Endothelial cell of umbilical vein (primary cell): Measurements from ENCODE around the gene GFOD1. TPM values are rescaled to one million over a fixed set of nuclear protein-coding genes. Genes with fewer than 3 reads are reported as not detected.

Experiments used
- BruUV-seq: library from RNA; stranded (reverse); fragments of 400-500 nt; replicated peaks from 2 replicates; lab custom pipeline; 2021; lab: Mats Ljungman, UMichigan
- CTCF ChIA-PET: fragments of 300-600, 350-600 bp; sonication (Branson Sonifier 250); formaldehyde crosslinking; loops from one replicate; lab custom pipeline; 2021; ENCODE audit warnings: antibody characterized with exemption, inconsistent platforms; lab: Charles Lee
- POLR2A ChIA-PET: fragments of 300-600, 350-600 bp; sonication (Branson Sonifier 250); formaldehyde crosslinking; loops from one replicate; lab custom pipeline; 2021; ENCODE audit warnings: antibody characterized with exemption, inconsistent platforms; lab: Charles Lee
- DNase-seq: peaks from one replicate; pipeline ENCODE4 v3.0.0-alpha.2; 2011; ENCODE audit warnings: low read depth, low spot score
- FAIRE-seq: peaks from 2 replicates; lab custom pipeline; 2011; peaks lifted over from hg19 to GRCh38; lab: Jason Lieb, UNC
- H2AFZ ChIP-seq: 2 replicates; pipeline ENCODE4 v1.6.0; 2012; ENCODE audit warnings: low read depth, low read length, control low read depth, inconsistent platforms
- H3K27ac ChIP-seq: 2 replicates; pipeline ENCODE4 v1.5.1; 2011; ENCODE audit warnings: low read depth, mild to moderate bottlenecking, control low read depth, low read length, moderate library complexity; ENCODE audit not compliant: insufficient read depth
- H3K27me3 ChIP-seq, 2 experiments: 2 replicates each; pipeline versions ENCODE4 v1.6.0 to v1.6.1; 2011; ENCODE audit warnings: low read length in 2 of 2, mixed read lengths in 1 of 2; ENCODE audit not compliant: control insufficient read depth in 2 of 2, insufficient read depth in 2 of 2
- H3K36me3 ChIP-seq, 2 experiments: 2 replicates in 1 of 2; 3 replicates in 1 of 2; pipeline ENCODE4 v1.5.1; 2011; ENCODE audit warnings: low read length in 2 of 2, mild to moderate bottlenecking in 1 of 2, moderate library complexity in 1 of 2; ENCODE audit not compliant: control insufficient read depth in 2 of 2, insufficient read depth in 2 of 2; ENCODE audit errors: extremely low read depth in 1 of 2
- H3K4me1 ChIP-seq: 3 replicates; pipeline ENCODE4 v1.5.1; 2011; ENCODE audit warnings: mild to moderate bottlenecking, low read length; ENCODE audit not compliant: control insufficient read depth, insufficient read depth; ENCODE audit errors: extremely low read depth
- H3K4me2 ChIP-seq: 2 replicates; pipeline ENCODE4 v1.6.1; 2011; ENCODE audit warnings: low read length, control low read depth, mixed read lengths; ENCODE audit not compliant: insufficient read depth
- H3K4me3 ChIP-seq, 3 experiments: fragments of 200-600 bp in 1 of 3; sonication (generic), shearing (Covaris generic) in 1 of 3; replicated peaks in 1 of 3; 2 replicates each; pipeline ENCODE4 v1.5.1; 2011 to 2016; ENCODE audit warnings: control low read depth in 3 of 3, low read length in 3 of 3, mild to moderate bottlenecking in 2 of 3, inconsistent platforms in 1 of 3, low read depth in 1 of 3, moderate library complexity in 1 of 3; ENCODE audit not compliant: insufficient read depth in 1 of 3
- H3K79me2 ChIP-seq: 2 replicates; pipeline ENCODE4 v1.6.0; 2012; ENCODE audit warnings: low read length, inconsistent platforms; ENCODE audit not compliant: control insufficient read depth, insufficient read depth
- H3K9ac ChIP-seq: replicated peaks from 2 replicates; pipeline ENCODE3; 2011; ENCODE audit warnings: low read length, control low read depth; ENCODE audit not compliant: insufficient read depth; ENCODE audit errors: extremely low read depth
- H3K9me1 ChIP-seq: replicated peaks from 3 replicates; pipeline ENCODE4 v1.6.0; 2011; ENCODE audit warnings: mild to moderate bottlenecking, low read length; ENCODE audit not compliant: control insufficient read depth, insufficient read depth; ENCODE audit errors: extremely low read depth
- H3K9me3 ChIP-seq: replicated peaks from 2 replicates; pipeline ENCODE4 v1.5.1; 2012; ENCODE audit warnings: low read length, inconsistent platforms; ENCODE audit not compliant: control insufficient read depth, insufficient read depth
- H4K20me1 ChIP-seq: replicated peaks from 2 replicates; pipeline ENCODE3; 2011; ENCODE audit warnings: mild to moderate bottlenecking, low read length; ENCODE audit not compliant: control insufficient read depth, insufficient read depth; ENCODE audit errors: extremely low read depth
- EZH2 ChIP-seq: IDR thresholded peaks from 2 replicates; pipeline ENCODE4 v1.6.1; 2012; ENCODE audit warnings: borderline replicate concordance, low read depth, mild to moderate bottlenecking, moderate library complexity, low read length, inconsistent platforms; ENCODE audit not compliant: severe bottlenecking
- FOS ChIP-seq: IDR thresholded peaks from 2 replicates; pipeline ENCODE4 v1.6.1; 2011; ENCODE audit warnings: mild to moderate bottlenecking, low read length, moderate library complexity, borderline replicate concordance; ENCODE audit not compliant: insufficient read depth
- GATA2 ChIP-seq: IDR thresholded peaks from 2 replicates; pipeline ENCODE4 v1.7.0; 2011; ENCODE audit warnings: low read depth, mild to moderate bottlenecking, moderate library complexity, mixed read lengths, low read length; ENCODE audit not compliant: insufficient read length, insufficient read depth
- JUN ChIP-seq: IDR thresholded peaks from 2 replicates; pipeline ENCODE4 v1.6.1; 2011; ENCODE audit warnings: borderline replicate concordance, low read depth; ENCODE audit not compliant: insufficient read length, insufficient read depth
- MYC ChIP-seq: IDR thresholded peaks from one replicate; pipeline ENCODE4 v1.6.1; 2011; ENCODE audit warnings: mild to moderate bottlenecking, low read depth, low read length
- POLR2A ChIP-seq: IDR thresholded peaks from 2 replicates; pipeline ENCODE4 v1.6.1; 2012; ENCODE audit warnings: low read depth, mild to moderate bottlenecking, control low read depth, low read length
- POLR2AphosphoS5 ChIP-seq: IDR thresholded peaks from 2 replicates; pipeline ENCODE4 v1.6.1; 2012; ENCODE audit warnings: low read depth, mild to moderate bottlenecking, control low read depth, low read length, moderate library complexity; ENCODE audit not compliant: insufficient read depth
- dilution Hi-C: fragments of 300-500 bp; cut with MboI; formaldehyde crosslinking; loops from one replicate; pipeline ENCODE4 v1.15.0; 2019; ENCODE audit warnings: low sequenced_read_pairs; ENCODE audit not compliant: extremely low pct_ligation_motif_present
- intact Hi-C: fragments of 100-400 bp; cut with micrococcal nuclease; formaldehyde crosslinking; loops from one replicate; pipeline ENCODE4 v1.10.0; 2022
- polyA plus RNA-seq, 4 experiments: library from polyadenylated mRNA; depleted of rRNA in 3 of 4; stranded (reverse) in 3 of 4; unstranded in 1 of 4; fragments of >200 nt; gene quantifications; 2 replicates each; pipeline versions ENCODE4 v1.2.1 to v1.2.3, GENCODE V29; 2011 to 2012; ENCODE audit warnings: missing spikeins in 1 of 4
- total RNA-seq: library from RNA; stranded (reverse); gene quantifications from 2 replicates; pipeline ENCODE4 v1.2.3, GENCODE V29; 2021
- TF ChIP-seq, protein P1 (sequence below), 2 donors: IDR thresholded peaks; 1 replicate in 1 of 2; 2 replicates in 1 of 2; pipeline ENCODE4 v1.5.1; 2011; ENCODE audit warnings: low read length in 2 of 2, mild to moderate bottlenecking in 2 of 2, moderate library complexity in 2 of 2, control low read depth in 1 of 2, inconsistent platforms in 1 of 2, low read depth in 1 of 2; ENCODE audit not compliant: insufficient read depth in 1 of 2; ENCODE audit errors: extremely low read depth in 1 of 2
- TF ChIP-seq, protein P2 (sequence below): IDR thresholded peaks from 2 replicates; pipeline ENCODE4 v1.6.1; 2011; ENCODE audit not compliant: insufficient read depth, insufficient read length

Gene GFOD1
- total and polyA plus RNA-seq, 2 donors (not counting 3 experiments of a cell fraction or from before 2014, with no cell fraction given), result 12.1 to 24.1 TPM

DNA sequence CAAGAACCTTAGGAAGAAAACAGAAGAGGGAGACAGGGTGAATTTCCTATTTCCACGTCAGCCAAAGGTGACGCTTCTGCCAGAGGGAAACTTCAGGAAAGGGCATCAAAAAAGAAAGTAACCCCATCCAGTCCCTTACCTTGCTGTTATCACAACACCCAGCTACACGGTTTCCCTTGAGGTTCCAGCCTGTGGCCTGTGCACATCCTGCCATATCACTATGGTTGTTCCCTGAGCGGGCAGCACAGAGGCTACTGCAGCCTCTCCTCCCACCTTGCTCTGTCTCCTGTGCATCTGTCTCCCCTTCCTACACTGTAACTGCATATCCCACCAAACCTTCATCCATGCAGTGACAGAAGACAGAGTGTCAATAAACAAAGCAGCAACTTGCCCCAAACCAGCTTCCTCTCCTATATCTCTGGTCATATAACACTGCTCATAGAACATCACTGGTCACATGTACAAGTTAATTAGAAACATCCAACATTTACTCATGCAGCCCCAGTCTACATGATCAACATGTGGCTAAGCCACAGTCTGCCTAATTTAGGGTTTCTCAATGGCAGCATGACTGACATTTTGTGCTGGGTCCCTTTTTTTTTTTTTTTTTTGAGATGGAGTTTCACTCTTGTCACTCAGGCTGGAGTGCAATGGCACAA is 54.7 kb downstream of the GFOD1 start:
- no peak for TF ChIP-seq POLR2AphosphoS5
- no peak for TF ChIP-seq GATA2
- TF ChIP-seq FOS, result no peak
- no peak for TF ChIP-seq EZH2
- TF ChIP-seq POLR2A, result no peak
- TF ChIP-seq, protein P1, sequence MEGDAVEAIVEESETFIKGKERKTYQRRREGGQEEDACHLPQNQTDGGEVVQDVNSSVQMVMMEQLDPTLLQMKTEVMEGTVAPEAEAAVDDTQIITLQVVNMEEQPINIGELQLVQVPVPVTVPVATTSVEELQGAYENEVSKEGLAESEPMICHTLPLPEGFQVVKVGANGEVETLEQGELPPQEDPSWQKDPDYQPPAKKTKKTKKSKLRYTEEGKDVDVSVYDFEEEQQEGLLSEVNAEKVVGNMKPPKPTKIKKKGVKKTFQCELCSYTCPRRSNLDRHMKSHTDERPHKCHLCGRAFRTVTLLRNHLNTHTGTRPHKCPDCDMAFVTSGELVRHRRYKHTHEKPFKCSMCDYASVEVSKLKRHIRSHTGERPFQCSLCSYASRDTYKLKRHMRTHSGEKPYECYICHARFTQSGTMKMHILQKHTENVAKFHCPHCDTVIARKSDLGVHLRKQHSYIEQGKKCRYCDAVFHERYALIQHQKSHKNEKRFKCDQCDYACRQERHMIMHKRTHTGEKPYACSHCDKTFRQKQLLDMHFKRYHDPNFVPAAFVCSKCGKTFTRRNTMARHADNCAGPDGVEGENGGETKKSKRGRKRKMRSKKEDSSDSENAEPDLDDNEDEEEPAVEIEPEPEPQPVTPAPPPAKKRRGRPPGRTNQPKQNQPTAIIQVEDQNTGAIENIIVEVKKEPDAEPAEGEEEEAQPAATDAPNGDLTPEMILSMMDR (IDR thresholded peaks at IDR 0.05; ENCODE audit: extremely low read depth in 1 of 2, insufficient read depth in 1 of 2, low read depth in 1 of 2, low read length in 2 of 2), result no peak
- TF ChIP-seq, protein P2, sequence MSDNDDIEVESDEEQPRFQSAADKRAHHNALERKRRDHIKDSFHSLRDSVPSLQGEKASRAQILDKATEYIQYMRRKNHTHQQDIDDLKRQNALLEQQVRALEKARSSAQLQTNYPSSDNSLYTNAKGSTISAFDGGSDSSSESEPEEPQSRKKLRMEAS, result no peak
- TF ChIP-seq MYC, result no peak
- TF ChIP-seq JUN, result no peak
- Histone ChIP-seq H3K9me1 (no peaks in the 10 kb centered on the region), H3K4me1 (peaks cover 12% of the 10 kb centered on the region), H3K4me2 (no peak overlapping the region), H3K4me3 (no peak overlapping the region), H3K36me3 (no peaks in the 10 kb centered on the region), H3K27me3 (no peaks in the 10 kb centered on the region), H3K79me2 (peaks cover 2% of the 10 kb centered on the region), H3K9me3 (no peaks in the 10 kb centered on the region), H3K9ac (no peak overlapping the region), H3K27ac (no peak overlapping the region), H4K20me1 (no peaks in the 10 kb centered on the region), H2AFZ (no peak overlapping the region)
- ChIA-PET POLR2A (no interaction called here), CTCF (interaction anchor here (0.7 to 1.3 kb wide), 6 partner anchors 11 to 192 kb away, joined by 3 to 4 read pairs (median 3); no protein-coding TSS in a partner anchor)
- DNase-seq, result no peak
- intact Hi-C loops (no loop called here), dilution Hi-C loops (no loop called here)
- no peak for FAIRE-seq
- BruUV-seq, result no TSS peak
